HEK293 (cell line): ENCODE results near the gene RBM20.

ENCODE experiments used
- YY2 ChIP-seq: fragments of 450-650 bp; formaldehyde crosslinking; IDR thresholded peaks from 2 replicates; pipeline ENCODE4 v1.5.1; 2016; ENCODE audit warnings: missing biosample characterization, missing genetic modification characterization
- ZNF155 ChIP-seq: fragments of 450-650 bp; formaldehyde crosslinking; IDR thresholded peaks from 2 replicates; pipeline ENCODE4 v1.5.1; 2016; ENCODE audit warnings: missing biosample characterization, missing genetic modification characterization
- ZNF335 ChIP-seq: fragments of 450-650 bp; formaldehyde crosslinking; conservative IDR thresholded peaks from 2 replicates; pipeline ENCODE4 v1.5.1; 2016; ENCODE audit warnings: missing biosample characterization, missing genetic modification characterization
- ZNF501 ChIP-seq: fragments of 450-650 bp; formaldehyde crosslinking; IDR thresholded peaks from 2 replicates; pipeline ENCODE4 v1.5.1; 2016; ENCODE audit warnings: missing biosample characterization, missing genetic modification characterization
- TF ChIP-seq, protein P1 (sequence below): fragments of 450-650 bp; formaldehyde crosslinking; IDR thresholded peaks from 2 replicates; pipeline ENCODE4 v1.5.1; 2016; ENCODE audit warnings: missing biosample characterization, missing genetic modification characterization
- TF ChIP-seq, protein P2 (sequence below): fragments of 450-650 bp; formaldehyde crosslinking; IDR thresholded peaks from 2 replicates; pipeline ENCODE4 v1.5.1; 2016; ENCODE audit warnings: missing biosample characterization, missing genetic modification characterization, low read depth

DNA sequence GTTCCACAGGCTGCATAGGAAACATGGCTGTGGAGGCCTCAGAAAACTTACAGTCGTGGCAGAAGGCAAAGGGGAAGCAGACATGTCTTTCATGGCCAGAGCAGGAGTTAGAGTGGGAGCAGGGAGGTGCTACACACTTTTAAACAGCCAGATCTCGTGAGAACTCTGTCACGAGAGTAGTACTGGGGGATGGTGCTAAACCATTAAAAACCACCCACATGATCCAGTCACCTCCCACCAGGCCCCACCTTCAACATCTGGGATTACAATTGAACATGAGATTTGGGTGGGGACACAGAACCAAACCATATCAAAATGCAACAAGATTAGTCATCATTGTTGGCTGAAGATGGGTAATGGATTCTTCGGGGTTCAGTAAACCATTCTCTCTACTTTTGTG lies 162.2 kb downstream of the RBM20 start:
- TF ChIP-seq YY2 (tag by site-specific recombination), result no peak
- TF ChIP-seq, protein P1, sequence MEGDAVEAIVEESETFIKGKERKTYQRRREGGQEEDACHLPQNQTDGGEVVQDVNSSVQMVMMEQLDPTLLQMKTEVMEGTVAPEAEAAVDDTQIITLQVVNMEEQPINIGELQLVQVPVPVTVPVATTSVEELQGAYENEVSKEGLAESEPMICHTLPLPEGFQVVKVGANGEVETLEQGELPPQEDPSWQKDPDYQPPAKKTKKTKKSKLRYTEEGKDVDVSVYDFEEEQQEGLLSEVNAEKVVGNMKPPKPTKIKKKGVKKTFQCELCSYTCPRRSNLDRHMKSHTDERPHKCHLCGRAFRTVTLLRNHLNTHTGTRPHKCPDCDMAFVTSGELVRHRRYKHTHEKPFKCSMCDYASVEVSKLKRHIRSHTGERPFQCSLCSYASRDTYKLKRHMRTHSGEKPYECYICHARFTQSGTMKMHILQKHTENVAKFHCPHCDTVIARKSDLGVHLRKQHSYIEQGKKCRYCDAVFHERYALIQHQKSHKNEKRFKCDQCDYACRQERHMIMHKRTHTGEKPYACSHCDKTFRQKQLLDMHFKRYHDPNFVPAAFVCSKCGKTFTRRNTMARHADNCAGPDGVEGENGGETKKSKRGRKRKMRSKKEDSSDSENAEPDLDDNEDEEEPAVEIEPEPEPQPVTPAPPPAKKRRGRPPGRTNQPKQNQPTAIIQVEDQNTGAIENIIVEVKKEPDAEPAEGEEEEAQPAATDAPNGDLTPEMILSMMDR (tag by site-specific recombination), result no peak
- no peak for TF ChIP-seq ZNF335 (tag by site-specific recombination)
- TF ChIP-seq ZNF155 (tag by site-specific recombination), result no peak
- TF ChIP-seq ZNF501 (tag by site-specific recombination), result no peak
- TF ChIP-seq, protein P2, sequence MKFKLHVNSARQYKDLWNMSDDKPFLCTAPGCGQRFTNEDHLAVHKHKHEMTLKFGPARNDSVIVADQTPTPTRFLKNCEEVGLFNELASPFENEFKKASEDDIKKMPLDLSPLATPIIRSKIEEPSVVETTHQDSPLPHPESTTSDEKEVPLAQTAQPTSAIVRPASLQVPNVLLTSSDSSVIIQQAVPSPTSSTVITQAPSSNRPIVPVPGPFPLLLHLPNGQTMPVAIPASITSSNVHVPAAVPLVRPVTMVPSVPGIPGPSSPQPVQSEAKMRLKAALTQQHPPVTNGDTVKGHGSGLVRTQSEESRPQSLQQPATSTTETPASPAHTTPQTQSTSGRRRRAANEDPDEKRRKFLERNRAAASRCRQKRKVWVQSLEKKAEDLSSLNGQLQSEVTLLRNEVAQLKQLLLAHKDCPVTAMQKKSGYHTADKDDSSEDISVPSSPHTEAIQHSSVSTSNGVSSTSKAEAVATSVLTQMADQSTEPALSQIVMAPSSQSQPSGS (tag by site-specific recombination), result no peak
